WTC11 (cell line): ENCODE measurements around the gene E2F4. TPM values are rescaled to one million over a fixed set of nuclear protein-coding genes. Genes with fewer than 3 reads are reported as not detected.

Source experiments
- ATAC-seq: fragments of 200-7000 bp; cut with Tn5 transposase; 2 replicates; pipeline ENCODE4 v1.10.0; 2021; ENCODE audit warnings: mild to moderate bottlenecking, moderate library complexity
- CTCF ChIA-PET: fragments of 300-600 bp; sonication (Branson Sonifier 250); formaldehyde crosslinking; loops from one replicate; lab custom pipeline; 2021; ENCODE audit warnings: antibody characterized with exemption; lab: Charles Lee
- POLR2A ChIA-PET: fragments of 350-600 bp; sonication (Branson Sonifier 250); formaldehyde crosslinking; loops from one replicate; lab custom pipeline; 2021; ENCODE audit warnings: antibody characterized with exemption; lab: Charles Lee
- DNase-seq: peaks from one replicate; pipeline ENCODE4 v3.0.0; 2021; ENCODE audit warnings: low spot score
- H3K27ac Mint-ChIP-seq: 2 replicates; pipeline ENCODE4 v1.8.0; 2021; ENCODE audit warnings: mixed read lengths
- H3K27me3 Mint-ChIP-seq: 2 replicates; pipeline ENCODE4 v1.8.0; 2021; ENCODE audit warnings: low read depth, mild to moderate bottlenecking, moderate library complexity, mixed read lengths
- H3K36me3 Mint-ChIP-seq: 2 replicates; pipeline ENCODE4 v1.8.0; 2021; ENCODE audit warnings: mixed read lengths
- H3K4me1 Mint-ChIP-seq: 2 replicates; pipeline ENCODE4 v1.8.0; 2022; ENCODE audit warnings: mixed read lengths
- H3K4me3 Mint-ChIP-seq: 2 replicates; pipeline ENCODE4 v1.8.0; 2021; ENCODE audit warnings: mild to moderate bottlenecking, moderate library complexity, mixed read lengths
- H3K9me3 Mint-ChIP-seq: 2 replicates; pipeline ENCODE4 v1.8.0; 2021; ENCODE audit warnings: mixed read lengths
- CBFB ChIP-seq: sonication (generic); formaldehyde crosslinking; IDR thresholded peaks from 2 replicates; pipeline ENCODE4 v1.8.1; 2022; ENCODE audit warnings: mild to moderate bottlenecking, low read depth, missing genetic modification reagents
- CREB1 ChIP-seq: sonication (generic); formaldehyde crosslinking; IDR thresholded peaks from 2 replicates; pipeline ENCODE4 v1.8.0; 2023; ENCODE audit warnings: mild to moderate bottlenecking, missing genetic modification reagents
- ELF4 ChIP-seq: sonication (generic); formaldehyde crosslinking; IDR thresholded peaks from 2 replicates; pipeline ENCODE4 v1.8.1; 2022; ENCODE audit warnings: low read depth, mild to moderate bottlenecking, moderate library complexity, missing genetic modification reagents
- ESRRA ChIP-seq: sonication (generic); formaldehyde crosslinking; IDR thresholded peaks from 2 replicates; pipeline ENCODE4 v1.8.1; 2022; ENCODE audit warnings: mild to moderate bottlenecking, missing genetic modification reagents, borderline replicate concordance
- FOXK1 ChIP-seq: sonication (generic); formaldehyde crosslinking; IDR thresholded peaks from 2 replicates; pipeline ENCODE4 v1.8.0; 2022; ENCODE audit warnings: mild to moderate bottlenecking, moderate library complexity, missing genetic modification reagents
- GRHL2 ChIP-seq: fragments of 250-450 bp; sonication (Bioruptor Pico); IDR thresholded peaks from 2 replicates; pipeline ENCODE4 v1.8.0; 2022; ENCODE audit warnings: mild to moderate bottlenecking, moderate library complexity; ENCODE audit not compliant: insufficient replicate concordance, severe bottlenecking
- HMGA2 ChIP-seq: fragments of 250-450 bp; sonication (Bioruptor Pico); IDR thresholded peaks from 2 replicates; pipeline ENCODE4 v1.4.0; 2021; ENCODE audit warnings: mild to moderate bottlenecking, moderate library complexity
- KAT7 ChIP-seq: sonication (generic); formaldehyde crosslinking; IDR thresholded peaks from 2 replicates; pipeline ENCODE4 v1.8.1; 2023; ENCODE audit warnings: missing genetic modification reagents, mild to moderate bottlenecking, borderline replicate concordance
- MAX ChIP-seq: sonication (generic); formaldehyde crosslinking; IDR thresholded peaks from 2 replicates; pipeline ENCODE4 v1.8.0; 2022; ENCODE audit warnings: mild to moderate bottlenecking, missing genetic modification reagents
- MLX ChIP-seq: sonication (generic); formaldehyde crosslinking; IDR thresholded peaks from 2 replicates; pipeline ENCODE4 v1.8.1; 2023; ENCODE audit warnings: mild to moderate bottlenecking, missing genetic modification reagents, moderate library complexity
- NFE2L1 ChIP-seq: sonication (generic); formaldehyde crosslinking; IDR thresholded peaks from 2 replicates; pipeline ENCODE4 v1.8.1; 2023; ENCODE audit warnings: missing genetic modification reagents
- NR2C2 ChIP-seq: sonication (generic); formaldehyde crosslinking; IDR thresholded peaks from 2 replicates; pipeline ENCODE4 v1.8.0; 2022; ENCODE audit warnings: mild to moderate bottlenecking, missing genetic modification reagents
- PRRX2 ChIP-seq: fragments of 250-450 bp; sonication (Bioruptor Pico); IDR thresholded peaks from 2 replicates; pipeline ENCODE4 v1.8.0; 2021; ENCODE audit warnings: mild to moderate bottlenecking
- SP1 ChIP-seq: sonication (generic); formaldehyde crosslinking; conservative IDR thresholded peaks from 2 replicates; pipeline ENCODE4 v1.8.1; 2022; ENCODE audit warnings: missing genetic modification reagents
- USF1 ChIP-seq: sonication (generic); formaldehyde crosslinking; IDR thresholded peaks from 2 replicates; pipeline ENCODE4 v1.8.0; 2022; ENCODE audit warnings: mild to moderate bottlenecking, missing genetic modification reagents
- ZBTB21 ChIP-seq: sonication (generic); formaldehyde crosslinking; IDR thresholded peaks from 2 replicates; pipeline ENCODE4 v1.8.1; 2023; ENCODE audit warnings: mild to moderate bottlenecking, missing genetic modification reagents, borderline replicate concordance
- ZMAT4 ChIP-seq: fragments of 250-450 bp; sonication (Bioruptor Pico); IDR thresholded peaks from 2 replicates; pipeline ENCODE4 v1.9.0; 2021; ENCODE audit warnings: mild to moderate bottlenecking
- ZNF219 ChIP-seq: sonication (generic); formaldehyde crosslinking; IDR thresholded peaks from 2 replicates; pipeline ENCODE4 v1.8.0; 2023; ENCODE audit warnings: missing genetic modification reagents, mild to moderate bottlenecking, borderline replicate concordance
- ZNF416 ChIP-seq: fragments of 250-450 bp; sonication (Bioruptor Pico); IDR thresholded peaks from 2 replicates; pipeline ENCODE4 v1.9.0; 2021; ENCODE audit warnings: mild to moderate bottlenecking, inconsistent platforms
- ZNF425 ChIP-seq: fragments of 250-450 bp; sonication (Bioruptor Pico); conservative IDR thresholded peaks from 2 replicates; pipeline ENCODE4 v1.9.0; 2021; ENCODE audit warnings: mild to moderate bottlenecking
- ZSCAN18 ChIP-seq: fragments of 250-450 bp; sonication (Bioruptor Pico); IDR thresholded peaks from 2 replicates; pipeline ENCODE4 v2.1.2; 2022; ENCODE audit warnings: mild to moderate bottlenecking, moderate library complexity
- total RNA-seq: library from RNA; stranded (reverse); gene quantifications from 3 replicates; pipeline ENCODE4 v1.2.3, GENCODE V29; 2021
- TF ChIP-seq, protein P1 (sequence below): sonication (generic); formaldehyde crosslinking; IDR thresholded peaks from 2 replicates; pipeline ENCODE4 v1.8.1; 2022; ENCODE audit warnings: low read depth, missing genetic modification reagents, borderline replicate concordance
- TF ChIP-seq, protein P2 (sequence below): sonication (generic); formaldehyde crosslinking; IDR thresholded peaks from 2 replicates; pipeline ENCODE4 v1.8.1; 2022; ENCODE audit warnings: low read depth, mild to moderate bottlenecking, moderate library complexity, missing genetic modification reagents, borderline replicate concordance
- TF ChIP-seq, protein P3 (sequence below): sonication (generic); formaldehyde crosslinking; IDR thresholded peaks from 2 replicates; pipeline ENCODE4 v1.8.0; 2023; ENCODE audit warnings: missing genetic modification reagents

Gene E2F4
- total RNA-seq, 1 experiment from 2014 or later, result 85.0 TPM

DNA sequence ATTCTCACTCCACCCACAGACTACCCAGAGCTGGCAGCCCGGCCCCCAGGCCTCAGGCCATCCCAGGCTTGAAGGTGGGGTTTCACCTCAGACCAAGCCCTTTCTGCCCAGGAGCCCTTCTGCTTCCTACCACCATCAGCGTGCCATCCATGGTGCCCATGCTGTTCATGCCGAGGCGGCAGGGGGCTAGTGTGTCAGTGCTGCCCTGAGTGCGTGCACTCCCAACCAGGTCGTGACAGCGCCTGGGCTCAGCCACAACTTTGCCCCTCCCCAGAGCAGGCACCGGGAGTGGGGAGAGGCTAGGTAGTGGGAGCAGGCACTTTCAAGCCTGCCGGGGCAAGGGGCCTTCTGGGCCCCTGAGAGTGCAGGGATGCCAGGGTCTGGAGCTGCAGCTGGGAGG lies 49.6 kb upstream of the E2F4 start:
- peaks cover 44% of the 10 kb centered on the region for H3K36me3 Mint-ChIP-seq
- no peaks in the 10 kb centered on the region for H3K9me3 Mint-ChIP-seq
- no peaks in the 10 kb centered on the region for H3K4me1 Mint-ChIP-seq
- no peak overlapping the region for H3K27ac Mint-ChIP-seq
- H3K4me3 Mint-ChIP-seq, result no peak overlapping the region
- H3K27me3 Mint-ChIP-seq, result no peaks in the 10 kb centered on the region
- POLR2A ChIA-PET, result no interaction called here
- CTCF ChIA-PET, result interaction anchor here (0.7 to 1.8 kb wide), 4 partner anchors 13 to 181 kb away, joined by 3 to 5 read pairs (median 4); partner anchors contain the start of genes CES3 and NOL3
- DNase-seq (no peak), ATAC-seq (no peak)
- no peak for TF ChIP-seq GRHL2 (CRISPR knock-in tag)
- TF ChIP-seq ZSCAN18 (CRISPR knock-in tag), result no peak
- TF ChIP-seq SP1 (CRISPR knock-in tag), result no peak
- TF ChIP-seq NR2C2 (CRISPR knock-in tag), result no peak
- TF ChIP-seq MLX (CRISPR knock-in tag), result no peak
- TF ChIP-seq, protein P1, sequence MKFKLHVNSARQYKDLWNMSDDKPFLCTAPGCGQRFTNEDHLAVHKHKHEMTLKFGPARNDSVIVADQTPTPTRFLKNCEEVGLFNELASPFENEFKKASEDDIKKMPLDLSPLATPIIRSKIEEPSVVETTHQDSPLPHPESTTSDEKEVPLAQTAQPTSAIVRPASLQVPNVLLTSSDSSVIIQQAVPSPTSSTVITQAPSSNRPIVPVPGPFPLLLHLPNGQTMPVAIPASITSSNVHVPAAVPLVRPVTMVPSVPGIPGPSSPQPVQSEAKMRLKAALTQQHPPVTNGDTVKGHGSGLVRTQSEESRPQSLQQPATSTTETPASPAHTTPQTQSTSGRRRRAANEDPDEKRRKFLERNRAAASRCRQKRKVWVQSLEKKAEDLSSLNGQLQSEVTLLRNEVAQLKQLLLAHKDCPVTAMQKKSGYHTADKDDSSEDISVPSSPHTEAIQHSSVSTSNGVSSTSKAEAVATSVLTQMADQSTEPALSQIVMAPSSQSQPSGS (CRISPR knock-in tag), result no peak
- TF ChIP-seq ZNF416 (CRISPR knock-in tag), result no peak

DNA sequence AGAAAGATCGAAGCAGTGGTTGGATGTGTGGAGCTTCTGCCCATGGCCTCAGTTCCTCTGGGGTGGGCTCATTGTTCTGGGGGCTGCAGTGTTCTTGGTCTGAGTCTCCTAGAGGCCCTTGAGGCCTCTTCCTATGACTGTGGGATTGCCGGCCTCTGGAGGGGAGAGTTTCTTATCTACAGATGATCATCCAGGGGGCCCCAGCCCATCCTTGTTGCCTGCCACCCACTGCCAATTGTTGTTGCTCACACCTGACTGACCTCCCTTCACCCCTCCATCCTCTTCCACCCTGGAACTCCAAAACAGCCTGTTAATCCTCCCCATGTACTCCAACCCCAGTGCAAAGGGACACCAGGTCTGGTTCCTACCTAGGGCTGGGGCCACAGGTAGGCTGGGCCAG lies 47.0 kb upstream of the E2F4 start:
- Mint-ChIP-seq H3K27me3 (peaks cover 7% of the 10 kb centered on the region), H3K4me3 (no peak overlapping the region), H3K4me1 (no peaks in the 10 kb centered on the region), H3K36me3 (peaks cover 37% of the 10 kb centered on the region), H3K9me3 (no peaks in the 10 kb centered on the region), H3K27ac (no peak overlapping the region)
- TF ChIP-seq ZSCAN18 (CRISPR knock-in tag), result no peak
- no peak for TF ChIP-seq FOXK1 (CRISPR knock-in tag)
- TF ChIP-seq MAX (CRISPR knock-in tag), result no peak
- no peak for TF ChIP-seq CREB1
- no peak for TF ChIP-seq ZNF425 (CRISPR knock-in tag)
- no peak for TF ChIP-seq ZNF219 (CRISPR knock-in tag)
- TF ChIP-seq PRRX2 (CRISPR knock-in tag), result no peak
- no peak for TF ChIP-seq ZNF416 (CRISPR knock-in tag)
- no peak for TF ChIP-seq KAT7
- TF ChIP-seq CBFB (CRISPR knock-in tag), result no peak
- no peak for TF ChIP-seq USF1 (CRISPR knock-in tag)
- TF ChIP-seq ELF4 (CRISPR knock-in tag), result no peak
- TF ChIP-seq ZBTB21 (CRISPR knock-in tag), result no peak
- TF ChIP-seq ESRRA, result no peak
- TF ChIP-seq HMGA2 (CRISPR knock-in tag), result no peak
- TF ChIP-seq ZMAT4, result no peak
- TF ChIP-seq, protein P2, sequence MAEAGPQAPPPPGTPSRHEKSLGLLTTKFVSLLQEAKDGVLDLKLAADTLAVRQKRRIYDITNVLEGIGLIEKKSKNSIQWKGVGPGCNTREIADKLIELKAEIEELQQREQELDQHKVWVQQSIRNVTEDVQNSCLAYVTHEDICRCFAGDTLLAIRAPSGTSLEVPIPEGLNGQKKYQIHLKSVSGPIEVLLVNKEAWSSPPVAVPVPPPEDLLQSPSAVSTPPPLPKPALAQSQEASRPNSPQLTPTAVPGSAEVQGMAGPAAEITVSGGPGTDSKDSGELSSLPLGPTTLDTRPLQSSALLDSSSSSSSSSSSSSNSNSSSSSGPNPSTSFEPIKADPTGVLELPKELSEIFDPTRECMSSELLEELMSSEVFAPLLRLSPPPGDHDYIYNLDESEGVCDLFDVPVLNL (CRISPR knock-in tag), result no peak
- TF ChIP-seq, protein P3, sequence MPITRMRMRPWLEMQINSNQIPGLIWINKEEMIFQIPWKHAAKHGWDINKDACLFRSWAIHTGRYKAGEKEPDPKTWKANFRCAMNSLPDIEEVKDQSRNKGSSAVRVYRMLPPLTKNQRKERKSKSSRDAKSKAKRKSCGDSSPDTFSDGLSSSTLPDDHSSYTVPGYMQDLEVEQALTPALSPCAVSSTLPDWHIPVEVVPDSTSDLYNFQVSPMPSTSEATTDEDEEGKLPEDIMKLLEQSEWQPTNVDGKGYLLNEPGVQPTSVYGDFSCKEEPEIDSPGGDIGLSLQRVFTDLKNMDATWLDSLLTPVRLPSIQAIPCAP (CRISPR knock-in tag), result no peak
- no peak for TF ChIP-seq NFE2L1 (CRISPR knock-in tag)
- CTCF ChIA-PET, result interaction anchor here (1.5 to 3.6 kb wide), 2 partner anchors 10 to 127 kb away, joined by 4 to 10 read pairs; no protein-coding TSS in a partner anchor
- POLR2A ChIA-PET, result interaction anchor here (0.6 kb wide), 1 partner anchor 322 kb away, joined by 3 read pairs; no protein-coding TSS in a partner anchor
- DNase-seq (no peak), ATAC-seq (no peak)
